CD4-positive, alpha-beta T cell treated with Interleukin-6 at 100 ng/mL for 8 hours (primary cell): ENCODE measurements around the gene SPOCK3.

Source experiments
- DNase-seq: peaks from one replicate; pipeline ENCODE4 v3.0.0-alpha.2; 2020; ENCODE audit warnings: mixed read lengths, low spot score

The SPOCK3 gene

GRCh38 chr4:167176723-167177367, 57.4 kb downstream of the SPOCK3 start:
- no peak for DNase-seq

- no peak for DNase-seq
Measured at GRCh38 chr4:167171928-167172327, 62.4 kb downstream of the SPOCK3 start.

GRCh38 chr4:167168611-167169010, 65.7 kb downstream of the SPOCK3 start:
- no peak for DNase-seq

GRCh38 chr4:167150587-167150986, 83.7 kb downstream of the SPOCK3 start:
- no peak for DNase-seq

GRCh38 chr4:167144605-167145004, 89.7 kb downstream of the SPOCK3 start:
- no peak for DNase-seq

GRCh38 chr4:167143018-167143417, 91.3 kb downstream of the SPOCK3 start:
- no peak for DNase-seq

- DNase-seq = no peak
Measured at GRCh38 chr4:167136270-167136669, 98.0 kb downstream of the SPOCK3 start.

GRCh38 chr4:167129146-167129545, 105.1 kb downstream of the SPOCK3 start:
- no peak for DNase-seq

- no peak for DNase-seq
Measured at GRCh38 chr4:167119392-167119791, 114.9 kb downstream of the SPOCK3 start.

- DNase-seq = no peak
Measured at GRCh38 chr4:167117273-167117672, 117.0 kb downstream of the SPOCK3 start.

GRCh38 chr4:167114416-167114971, 119.8 kb downstream of the SPOCK3 start:
- DNase-seq = no peak

GRCh38 chr4:167111622-167112021, 122.7 kb downstream of the SPOCK3 start:
- no peak for DNase-seq

- no peak for DNase-seq
Measured at GRCh38 chr4:167111092-167111491, 123.2 kb downstream of the SPOCK3 start.

GRCh38 chr4:167109859-167110258, 124.4 kb downstream of the SPOCK3 start:
- DNase-seq = no peak

- DNase-seq = no peak
Measured at GRCh38 chr4:167105857-167106256, 128.4 kb downstream of the SPOCK3 start.

GRCh38 chr4:167102475-167102874, 131.8 kb downstream of the SPOCK3 start:
- DNase-seq = no peak

GRCh38 chr4:167101035-167101434, 133.3 kb downstream of the SPOCK3 start:
- DNase-seq = no peak

- DNase-seq = no peak
Measured at GRCh38 chr4:167100120-167100519, 134.2 kb downstream of the SPOCK3 start.

- DNase-seq = no peak
Measured at GRCh38 chr4:167088115-167088514, 146.2 kb downstream of the SPOCK3 start.

GRCh38 chr4:167084321-167084720, 150.0 kb downstream of the SPOCK3 start:
- no peak for DNase-seq

GRCh38 chr4:167079762-167080161, 154.5 kb downstream of the SPOCK3 start:
- DNase-seq = no peak

GRCh38 chr4:167052631-167053091, 181.6 kb downstream of the SPOCK3 start:
- DNase-seq = no peak

GRCh38 chr4:167049257-167049656, 185.0 kb downstream of the SPOCK3 start:
- DNase-seq = no peak

GRCh38 chr4:167041524-167041923, 192.8 kb downstream of the SPOCK3 start:
- no peak for DNase-seq
